Measurements from ENCODE around the gene NBPF4. TPM values are rescaled to one million over a fixed set of nuclear protein-coding genes. Genes with fewer than 3 reads are reported as not detected.

NBPF4 gene
- total and polyA plus RNA-seq, 10 donors = 0.03 to 0.33 (median 0.16) TPM; not detected in 6

DNA sequence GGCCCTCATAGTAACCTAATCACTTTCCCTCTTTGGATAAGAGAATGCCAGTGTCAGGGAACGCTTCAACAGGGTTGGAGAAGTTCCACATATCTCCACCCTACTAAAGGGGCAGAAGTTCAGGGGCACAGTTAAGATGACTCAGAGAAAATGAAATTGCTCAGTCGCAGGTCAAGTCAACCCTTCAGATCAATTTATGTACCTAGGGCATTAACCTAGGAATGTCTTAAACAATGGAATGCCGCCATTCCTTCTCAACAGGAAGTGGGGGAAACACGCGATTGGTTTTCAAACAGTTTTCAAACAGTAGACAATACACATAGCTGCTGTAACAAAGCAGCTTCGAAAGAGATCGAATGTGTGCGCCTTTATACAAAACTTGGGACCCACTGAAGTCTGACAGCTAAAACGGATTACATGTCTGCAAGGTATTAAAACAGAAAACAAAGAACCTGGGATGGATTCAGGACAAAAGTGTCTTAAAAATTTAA lies 44.6 kb downstream of the NBPF4 start:
- H3K9me3 ChIP-seq = peaks cover 0 to 8% (median 0%) of the 10 kb centered on the region in 8 donors
- intact Hi-C loops (cut with DNase I; ENCODE audit: low total_unique reads) = no loop called here
- 3 to 14% (median 9%) methylated on average over 9 of the region's 9 CpGs for WGBS, 5 donors
- peak overlapping the region; percentile 89 to 97 (median 94) for H3K27ac ChIP-seq
- no peaks in the 10 kb centered on the region for H3K27me3 ChIP-seq (replicated peaks in 1 of 7)
- H3K4me1 ChIP-seq = peaks cover 19 to 45% (median 31%) of the 10 kb centered on the region in 6 donors
- TF ChIP-seq POLR2AphosphoS5 (IDR thresholded peaks at IDR 0.05) (no peak), POLR2A (IDR thresholded peaks at IDR 0.05) (no peak)
- TF ChIP-seq, protein P1, sequence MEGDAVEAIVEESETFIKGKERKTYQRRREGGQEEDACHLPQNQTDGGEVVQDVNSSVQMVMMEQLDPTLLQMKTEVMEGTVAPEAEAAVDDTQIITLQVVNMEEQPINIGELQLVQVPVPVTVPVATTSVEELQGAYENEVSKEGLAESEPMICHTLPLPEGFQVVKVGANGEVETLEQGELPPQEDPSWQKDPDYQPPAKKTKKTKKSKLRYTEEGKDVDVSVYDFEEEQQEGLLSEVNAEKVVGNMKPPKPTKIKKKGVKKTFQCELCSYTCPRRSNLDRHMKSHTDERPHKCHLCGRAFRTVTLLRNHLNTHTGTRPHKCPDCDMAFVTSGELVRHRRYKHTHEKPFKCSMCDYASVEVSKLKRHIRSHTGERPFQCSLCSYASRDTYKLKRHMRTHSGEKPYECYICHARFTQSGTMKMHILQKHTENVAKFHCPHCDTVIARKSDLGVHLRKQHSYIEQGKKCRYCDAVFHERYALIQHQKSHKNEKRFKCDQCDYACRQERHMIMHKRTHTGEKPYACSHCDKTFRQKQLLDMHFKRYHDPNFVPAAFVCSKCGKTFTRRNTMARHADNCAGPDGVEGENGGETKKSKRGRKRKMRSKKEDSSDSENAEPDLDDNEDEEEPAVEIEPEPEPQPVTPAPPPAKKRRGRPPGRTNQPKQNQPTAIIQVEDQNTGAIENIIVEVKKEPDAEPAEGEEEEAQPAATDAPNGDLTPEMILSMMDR (IDR thresholded peaks at IDR 0.05 in 8 of 11, conservative IDR thresholded peaks at IDR 0.05 in 3 of 11) = no peak
- H3K36me3 ChIP-seq = peaks cover 0 to 32% (median 7%) of the 10 kb centered on the region in 6 donors
- peak overlapping the region; percentile 76 to 87 (median 84) for H3K4me3 ChIP-seq
- no peak for DNase-seq

DNA sequence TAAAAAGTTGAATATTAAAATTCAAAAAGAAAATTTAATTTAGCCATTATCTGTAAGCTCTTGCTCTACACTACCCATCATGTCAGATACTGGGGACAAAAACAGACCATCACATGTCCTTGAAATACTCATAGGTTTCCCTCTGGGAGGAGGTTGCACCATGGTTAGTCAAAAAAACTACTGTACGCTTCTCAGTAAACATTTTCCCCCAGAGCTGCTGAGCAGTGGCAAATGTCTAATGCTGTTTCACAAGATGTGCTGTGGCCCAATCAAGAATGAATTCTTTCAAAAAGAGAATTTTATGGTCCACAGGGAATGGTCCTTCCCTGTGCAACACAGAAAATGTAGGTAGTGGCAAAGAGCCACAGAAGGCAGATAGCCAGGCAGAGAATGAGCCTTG lies 49.8 kb downstream of the NBPF4 start:
- TF ChIP-seq POLR2A (IDR thresholded peaks at IDR 0.05) (no peak), POLR2AphosphoS5 (IDR thresholded peaks at IDR 0.05) (no peak)
- TF ChIP-seq, protein P1 (IDR thresholded peaks at IDR 0.05 in 8 of 11, conservative IDR thresholded peaks at IDR 0.05 in 3 of 11) = no peak
- DNase-seq = no peak
- Histone ChIP-seq H3K36me3 (peaks cover 0 to 76% (median 9%) of the 10 kb centered on the region in 6 donors), H3K27ac (no peak overlapping the region), H3K9me3 (peaks cover 2 to 34% (median 14%) of the 10 kb centered on the region in 8 donors), H3K4me1 (peaks cover 12 to 42% (median 23%) of the 10 kb centered on the region in 6 donors), H3K27me3 (replicated peaks in 1 of 7) (no peaks in the 10 kb centered on the region), H3K4me3 (no peak overlapping the region)
- 86 to 95% (median 90%) methylated on average over 1 of the region's 1 CpG for WGBS, 5 donors
- intact Hi-C loops (cut with DNase I; ENCODE audit: low total_unique reads) = no loop called here

DNA sequence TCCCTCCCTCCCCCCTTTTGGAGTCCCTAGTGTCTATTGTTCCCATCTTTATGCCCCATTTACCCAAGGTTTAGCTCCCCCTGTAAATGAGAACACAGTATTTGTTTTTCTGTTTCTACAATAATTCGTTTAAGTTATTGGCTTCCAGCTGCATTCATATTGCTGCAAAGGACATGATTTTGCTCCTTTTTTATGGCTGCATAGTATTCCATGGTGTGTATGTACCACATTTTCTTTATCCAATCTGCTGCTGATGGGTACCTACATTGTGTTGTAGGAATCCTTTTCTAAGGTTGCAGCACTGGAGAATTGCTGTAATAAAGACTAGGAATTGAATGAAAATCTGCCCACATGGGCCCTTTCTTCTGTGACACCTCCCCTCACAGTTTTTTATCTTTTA lies 50.5 kb downstream of the NBPF4 start:
- peaks cover 0 to 83% (median 10%) of the 10 kb centered on the region in 6 donors for H3K36me3 ChIP-seq
- intact Hi-C loops (cut with DNase I; ENCODE audit: low total_unique reads) = no loop called here
- no peaks in the 10 kb centered on the region for H3K27me3 ChIP-seq (replicated peaks in 1 of 7)
- no peak overlapping the region for H3K4me3 ChIP-seq
- DNase-seq = no peak
- TF ChIP-seq, protein P1 (IDR thresholded peaks at IDR 0.05 in 8 of 11, conservative IDR thresholded peaks at IDR 0.05 in 3 of 11) = no peak
- TF ChIP-seq POLR2AphosphoS5 (IDR thresholded peaks at IDR 0.05) (no peak), POLR2A (IDR thresholded peaks at IDR 0.05) (no peak)
- H3K9me3 ChIP-seq = peaks cover 2 to 41% (median 14%) of the 10 kb centered on the region in 8 donors
- H3K27ac ChIP-seq = no peak overlapping the region
- peaks cover 5 to 35% (median 18%) of the 10 kb centered on the region in 6 donors for H3K4me1 ChIP-seq
- WGBS, 5 donors = 93 to 100% (median 94%) methylated on average over 1 of the region's 1 CpG

DNA sequence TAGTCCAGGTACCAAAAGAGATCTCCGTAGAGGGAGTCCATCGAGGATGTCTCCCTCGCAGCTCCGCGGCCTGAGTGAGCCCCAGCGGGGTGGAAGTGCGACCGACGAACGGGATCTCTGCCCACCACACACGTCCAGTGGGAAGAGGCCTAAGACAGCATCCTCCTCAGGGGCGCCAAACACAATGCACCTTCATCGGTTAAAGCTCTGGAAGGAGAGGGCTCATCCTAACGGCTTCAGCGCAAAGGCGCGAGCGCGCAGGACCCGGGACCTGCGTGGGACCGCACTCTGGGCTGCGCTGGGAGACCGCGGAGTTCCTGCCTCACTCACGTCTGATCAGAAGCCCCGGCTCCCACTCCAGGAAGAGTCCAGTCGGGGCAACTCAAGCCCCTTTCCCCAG lies 51.3 kb downstream of the NBPF4 start:
- Histone ChIP-seq H3K9me3 (peaks cover 2 to 46% (median 14%) of the 10 kb centered on the region in 8 donors), H3K27me3 (replicated peaks in 1 of 7) (no peaks in the 10 kb centered on the region), H3K4me3 (no peak overlapping the region), H3K36me3 (peaks cover 0 to 81% (median 11%) of the 10 kb centered on the region in 6 donors), H3K27ac (peak overlapping the region in 1 of 8 donors; percentile 31), H3K4me1 (peaks cover 0 to 28% (median 10%) of the 10 kb centered on the region in 6 donors)
- DNase-seq = no peak
- TF ChIP-seq, protein P1 (IDR thresholded peaks at IDR 0.05 in 8 of 11, conservative IDR thresholded peaks at IDR 0.05 in 3 of 11) = no peak
- TF ChIP-seq POLR2AphosphoS5 (IDR thresholded peaks at IDR 0.05) (peak in 1 of 3 donors; percentile 23), POLR2A (IDR thresholded peaks at IDR 0.05) (no peak)
- intact Hi-C loops (cut with DNase I; ENCODE audit: low total_unique reads) = no loop called here
- 87 to 98% (median 97%) methylated on average over 3 to 28 of the region's 28 CpGs for WGBS, 5 donors

Data from spleen (tissue), 11 donors.